HepG2 (cell line): ENCODE measurements around the gene MTRR. TPM values are rescaled to one million over a fixed set of nuclear protein-coding genes. Genes with fewer than 3 reads are reported as not detected.

ENCODE experiments used
- RBFOX2 ChIP-seq: fragments of 200-400 bp; formaldehyde crosslinking; IDR thresholded peaks from 2 replicates; pipeline ENCODE4 v1.6.1; 2017; ENCODE audit warnings: low read depth, mild to moderate bottlenecking, low read length
- ZNF574 ChIP-seq: sonication (generic); formaldehyde crosslinking; IDR thresholded peaks from 2 replicates; pipeline ENCODE4 v1.4.0; 2020; ENCODE audit warnings: missing genetic modification reagents
- ZNF619 ChIP-seq: sonication (generic); formaldehyde crosslinking; IDR thresholded peaks from 2 replicates; pipeline ENCODE4 v1.4.0; 2020; ENCODE audit warnings: mild to moderate bottlenecking, missing genetic modification reagents
- ZNF841 ChIP-seq: sonication (generic); formaldehyde crosslinking; IDR thresholded peaks from 2 replicates; pipeline ENCODE4 v1.8.1; 2023; ENCODE audit warnings: missing genetic modification reagents, borderline replicate concordance
- polyA plus RNA-seq, 8 experiments: library from polyadenylated mRNA; depleted of rRNA in 3 of 8; stranded (reverse) in 7 of 8; unstranded in 1 of 8; fragments of >200 nt; fragmentation: Illumina TruSeq in 4 of 8; extraction: Trizol in 4 of 8; gene quantifications; 2 replicates each; pipeline versions ENCODE4 v1.2.1 to v1.2.3, GENCODE V29; 2011 to 2016; ENCODE audit warnings: low read depth in 4 of 8, missing spikeins in 1 of 8, mixed read lengths in 1 of 8; ENCODE audit not compliant: insufficient read depth in 1 of 8
- total RNA-seq, 5 experiments: library from RNA; depleted of rRNA; stranded (reverse); fragments of >200 nt; fragmentation: Illumina TruSeq; extraction: Trizol; gene quantifications; 2 replicates each; pipeline ENCODE4 v1.2.3, GENCODE V29; 2016; ENCODE audit warnings: low read depth in 1 of 5
- TF ChIP-seq, protein P1 (sequence below): sonication (generic); formaldehyde crosslinking; IDR thresholded peaks from 2 replicates; pipeline ENCODE4 v1.9.0; 2021; ENCODE audit warnings: missing genetic modification reagents, borderline replicate concordance
- TF ChIP-seq, protein P2 (sequence below): sonication (generic); formaldehyde crosslinking; IDR thresholded peaks from 2 replicates; pipeline ENCODE4 v1.4.0; 2020; ENCODE audit warnings: mild to moderate bottlenecking, low read depth, missing genetic modification reagents

MTRR gene
- total and polyA plus RNA-seq, 2 of the 13 experiments (the other 11 are each of a cell fraction or from before 2014, with no cell fraction given), result 39.2 to 59.2 TPM

DNA sequence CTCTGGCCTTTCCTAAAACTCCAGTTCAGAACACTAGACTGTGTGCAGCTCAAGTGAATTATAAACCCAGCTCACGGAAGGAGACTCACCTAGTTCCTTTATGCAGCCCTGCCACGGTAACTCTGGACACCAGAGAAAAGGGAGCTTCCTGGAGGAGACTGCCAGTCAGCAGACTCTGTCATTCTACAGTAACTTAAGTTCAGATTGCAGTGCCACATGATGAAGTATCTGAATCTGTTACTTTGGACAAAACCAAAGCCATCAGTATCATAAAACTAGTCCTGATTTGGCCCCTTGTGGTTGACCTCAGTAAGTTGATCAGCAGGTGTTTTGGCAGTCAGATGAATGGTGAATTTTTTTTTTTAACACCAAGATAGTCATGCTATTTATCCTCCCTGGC lies 2.7 kb downstream of the MTRR start (continued):
- TF ChIP-seq, protein P1, sequence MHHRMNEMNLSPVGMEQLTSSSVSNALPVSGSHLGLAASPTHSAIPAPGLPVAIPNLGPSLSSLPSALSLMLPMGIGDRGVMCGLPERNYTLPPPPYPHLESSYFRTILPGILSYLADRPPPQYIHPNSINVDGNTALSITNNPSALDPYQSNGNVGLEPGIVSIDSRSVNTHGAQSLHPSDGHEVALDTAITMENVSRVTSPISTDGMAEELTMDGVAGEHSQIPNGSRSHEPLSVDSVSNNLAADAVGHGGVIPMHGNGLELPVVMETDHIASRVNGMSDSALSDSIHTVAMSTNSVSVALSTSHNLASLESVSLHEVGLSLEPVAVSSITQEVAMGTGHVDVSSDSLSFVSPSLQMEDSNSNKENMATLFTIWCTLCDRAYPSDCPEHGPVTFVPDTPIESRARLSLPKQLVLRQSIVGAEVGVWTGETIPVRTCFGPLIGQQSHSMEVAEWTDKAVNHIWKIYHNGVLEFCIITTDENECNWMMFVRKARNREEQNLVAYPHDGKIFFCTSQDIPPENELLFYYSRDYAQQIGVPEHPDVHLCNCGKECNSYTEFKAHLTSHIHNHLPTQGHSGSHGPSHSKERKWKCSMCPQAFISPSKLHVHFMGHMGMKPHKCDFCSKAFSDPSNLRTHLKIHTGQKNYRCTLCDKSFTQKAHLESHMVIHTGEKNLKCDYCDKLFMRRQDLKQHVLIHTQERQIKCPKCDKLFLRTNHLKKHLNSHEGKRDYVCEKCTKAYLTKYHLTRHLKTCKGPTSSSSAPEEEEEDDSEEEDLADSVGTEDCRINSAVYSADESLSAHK (CRISPR knock-in tag), result no peak
- TF ChIP-seq ZNF841 (CRISPR knock-in tag) (no peak), ZNF574 (no peak), RBFOX2 (no peak), ZNF619 (CRISPR knock-in tag) (no peak)
- TF ChIP-seq, protein P2, sequence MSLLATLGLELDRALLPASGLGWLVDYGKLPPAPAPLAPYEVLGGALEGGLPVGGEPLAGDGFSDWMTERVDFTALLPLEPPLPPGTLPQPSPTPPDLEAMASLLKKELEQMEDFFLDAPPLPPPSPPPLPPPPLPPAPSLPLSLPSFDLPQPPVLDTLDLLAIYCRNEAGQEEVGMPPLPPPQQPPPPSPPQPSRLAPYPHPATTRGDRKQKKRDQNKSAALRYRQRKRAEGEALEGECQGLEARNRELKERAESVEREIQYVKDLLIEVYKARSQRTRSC (CRISPR knock-in tag), result no peak
